Stimulated activated CD8-positive, alpha-beta memory T cell treated with anti-CD3 and anti-CD28 coated beads, Interleukin-12 subunit alpha, Interleukin-12 subunit beta, amount 100 ng/mL, for 24 hours (primary cell): ENCODE measurements around the gene TMED10.
"Not testable (repeated sequence)": the region's sequence is repeated elsewhere in the genome, so short reads cannot be mapped to it uniquely, and the experiment has no call there.

ENCODE experiments used
- DNase-seq: peaks from one replicate; pipeline ENCODE4 v3.0.0-alpha.2; 2020; ENCODE audit errors: extremely low read depth

Gene TMED10

DNA sequence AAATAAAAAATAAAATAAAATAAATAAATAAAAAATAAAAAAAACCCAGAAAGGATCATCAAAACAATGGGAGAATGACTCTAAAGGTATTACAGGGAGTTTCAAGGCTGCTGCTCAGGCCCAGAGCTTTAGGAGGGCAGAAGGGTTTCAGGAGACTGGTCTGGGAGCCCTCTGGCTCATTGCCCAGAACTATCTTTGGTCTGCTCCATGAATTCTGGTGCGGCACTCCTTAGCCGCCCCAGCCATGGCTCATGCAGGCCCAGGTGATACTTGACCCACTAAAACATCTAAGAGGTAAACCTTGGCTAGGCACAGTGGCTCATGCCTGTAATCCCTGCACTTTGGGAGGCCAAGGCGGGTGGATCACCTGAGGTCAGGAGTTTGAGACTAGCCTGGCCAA lies 14.7 kb upstream of the TMED10 start:
- no peak for DNase-seq

DNA sequence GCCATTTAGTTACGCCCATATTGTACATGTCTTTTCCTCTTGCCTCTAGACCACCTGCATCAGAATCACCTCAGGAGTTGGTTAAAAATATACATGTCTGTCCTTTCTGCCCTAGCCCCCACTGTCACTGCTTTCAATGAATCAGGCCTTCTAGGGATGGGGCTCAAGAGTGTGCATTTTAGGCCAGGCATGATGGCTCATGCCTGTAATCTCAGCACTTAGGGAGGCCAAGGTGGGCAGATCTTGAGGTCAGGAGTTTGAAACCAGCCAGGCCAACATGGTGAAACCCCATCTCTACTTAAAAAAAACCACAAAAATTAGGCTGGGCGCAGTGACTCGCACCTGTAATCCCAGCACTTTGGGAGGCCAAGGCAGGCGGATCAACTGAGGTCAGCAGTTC lies 13.6 kb upstream of the TMED10 start:
- no peak for DNase-seq

DNA sequence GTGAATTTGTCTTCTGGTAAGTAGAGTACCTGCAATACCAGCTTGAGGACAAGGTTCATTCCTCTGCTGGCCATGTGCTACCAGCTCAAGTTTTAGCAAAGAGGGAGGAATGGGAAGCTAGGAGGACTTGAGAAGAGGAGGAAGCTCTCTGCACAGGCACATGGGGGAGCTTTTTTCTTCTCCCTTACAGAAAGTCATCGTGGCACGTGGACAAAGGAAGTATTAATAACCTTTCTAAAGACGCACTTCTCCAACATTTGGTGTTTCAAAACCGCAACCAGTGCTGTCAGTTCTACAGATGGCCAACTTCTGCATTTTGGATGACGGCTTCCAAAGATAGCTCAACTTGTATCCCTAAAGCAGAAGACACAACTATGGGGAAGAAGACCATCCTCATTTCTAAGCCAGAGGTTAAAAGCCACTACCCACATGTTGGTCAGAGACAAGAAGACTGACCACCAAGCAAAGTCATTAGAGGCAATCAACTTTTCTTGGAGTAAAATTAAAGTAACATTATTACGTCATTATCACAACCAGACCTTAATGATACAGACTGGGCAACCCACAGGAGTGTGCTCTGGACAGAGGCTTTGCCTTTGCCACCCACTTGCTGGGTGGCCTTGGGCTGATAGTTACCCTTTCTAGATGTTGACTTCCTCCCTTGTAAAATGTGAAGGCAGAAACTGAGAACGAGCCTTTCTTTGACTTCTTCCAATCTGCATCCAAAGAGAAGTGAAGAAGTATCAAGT lies 12.3 kb upstream of the TMED10 start:
- DNase-seq = no peak

DNA sequence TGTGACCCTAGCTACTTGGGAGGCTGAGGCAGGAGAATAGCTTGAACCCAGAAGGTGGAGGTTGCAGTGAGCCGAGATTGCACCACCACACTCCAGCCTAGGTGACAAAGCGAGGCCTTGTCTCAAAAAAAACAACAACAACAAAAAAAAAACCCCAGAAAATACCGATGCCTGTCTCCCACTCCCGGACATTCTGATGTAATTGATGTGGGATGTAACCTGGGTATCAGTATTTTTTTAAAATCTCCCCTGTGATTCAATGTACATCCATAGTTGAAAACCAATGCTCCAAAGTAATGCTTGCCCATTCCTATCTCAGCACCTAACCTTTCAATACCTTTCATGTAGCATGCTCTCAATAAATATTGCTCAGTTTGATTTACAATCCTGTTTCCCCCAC lies 11.7 kb upstream of the TMED10 start:
- no peak for DNase-seq

DNA sequence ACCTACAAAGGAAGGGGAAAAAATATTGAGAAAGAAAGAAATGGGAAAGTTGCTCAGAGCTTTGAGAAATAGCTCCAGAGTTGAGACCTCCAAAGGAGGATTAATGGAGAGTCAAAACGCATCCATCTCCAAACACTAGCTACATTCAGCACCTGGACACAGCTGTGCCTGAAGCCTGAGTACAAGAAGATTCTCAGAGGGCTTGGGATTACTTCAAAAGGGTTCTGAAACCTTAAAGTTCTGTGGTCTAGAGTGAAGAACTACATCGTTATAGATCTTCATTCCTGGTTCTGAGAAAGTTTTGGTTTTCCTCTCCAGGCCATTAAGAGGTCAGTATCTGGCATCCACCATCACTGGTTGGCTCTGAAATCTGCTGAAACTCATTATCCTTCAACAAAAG lies 10.5 kb upstream of the TMED10 start:
- DNase-seq = no peak

DNA sequence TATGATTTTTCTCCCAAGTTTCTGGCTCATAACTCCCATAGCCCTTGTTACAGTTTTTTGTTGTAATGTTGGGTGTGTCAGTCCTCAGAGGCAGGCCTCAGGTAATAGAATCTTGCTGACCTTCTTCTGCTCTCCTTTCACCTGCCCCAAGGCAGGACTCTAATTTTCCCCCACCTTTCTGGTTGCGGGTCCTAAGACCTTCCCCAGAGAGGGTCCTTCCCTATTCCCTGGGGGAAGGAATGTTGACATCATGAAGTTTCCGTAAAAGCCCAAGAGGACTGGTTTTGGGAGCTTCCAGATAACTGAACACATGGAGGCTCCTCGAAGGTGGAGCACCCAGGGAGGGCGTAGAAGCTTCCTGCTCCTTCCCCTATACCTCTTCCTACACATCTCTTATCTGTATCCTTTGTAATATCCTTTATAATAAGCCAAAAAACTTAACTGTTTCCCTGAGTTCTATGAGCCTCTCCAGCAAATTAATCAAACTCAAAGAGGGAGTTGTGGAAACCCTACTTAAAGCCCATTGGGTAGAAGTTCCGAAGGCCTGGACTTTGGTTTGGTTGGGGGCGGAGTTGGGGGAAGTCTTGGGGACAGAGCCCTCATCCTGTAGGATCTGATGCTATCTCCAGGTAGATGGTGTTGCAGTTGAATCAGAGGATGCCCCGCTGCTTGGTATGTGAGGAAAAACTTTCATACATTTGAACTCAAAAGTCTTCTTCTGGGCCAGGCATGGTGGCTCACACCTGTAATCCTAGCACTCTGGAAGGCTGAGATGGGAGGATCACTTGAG lies 9.0 kb upstream of the TMED10 start:
- DNase-seq = no peak

DNA sequence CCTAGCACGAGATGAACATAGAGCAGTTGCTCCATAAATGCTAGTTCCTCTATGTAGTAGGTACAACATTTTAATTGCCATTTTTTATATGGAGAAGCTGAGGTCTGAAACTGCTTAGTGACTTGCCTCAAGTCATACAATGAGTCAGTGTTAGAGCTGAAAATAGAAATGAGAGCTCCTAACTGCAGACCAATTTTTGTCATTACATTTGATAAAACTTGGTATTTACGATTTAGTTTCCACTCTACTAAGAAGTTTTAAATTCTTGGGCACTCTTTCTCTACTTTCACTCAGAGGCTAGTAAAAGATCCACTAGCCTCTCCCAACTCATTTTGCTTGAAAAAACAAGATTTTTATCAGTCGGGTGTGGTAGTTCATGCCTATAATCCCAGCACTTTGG lies 8.1 kb upstream of the TMED10 start:
- no peak for DNase-seq

DNA sequence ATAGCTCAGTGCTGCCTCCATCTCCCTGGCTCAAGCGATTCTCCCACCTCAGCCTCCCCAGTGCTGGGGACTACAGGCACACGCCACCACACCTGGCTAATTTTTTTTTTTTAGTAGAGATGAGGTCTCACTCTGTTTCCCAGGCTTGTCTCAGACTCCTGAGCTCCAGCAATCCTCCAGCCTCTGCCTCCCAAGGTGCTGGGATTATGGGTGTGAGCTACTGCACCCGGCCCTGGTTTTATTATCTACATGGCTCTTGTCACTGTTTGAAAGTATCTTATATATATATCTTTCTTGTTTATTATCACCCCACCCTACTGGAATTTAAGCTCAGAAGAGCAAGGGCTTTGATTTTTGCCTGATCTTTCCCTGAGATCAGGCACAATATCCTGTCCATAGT lies 7.6 kb upstream of the TMED10 start:
- DNase-seq = no peak

DNA sequence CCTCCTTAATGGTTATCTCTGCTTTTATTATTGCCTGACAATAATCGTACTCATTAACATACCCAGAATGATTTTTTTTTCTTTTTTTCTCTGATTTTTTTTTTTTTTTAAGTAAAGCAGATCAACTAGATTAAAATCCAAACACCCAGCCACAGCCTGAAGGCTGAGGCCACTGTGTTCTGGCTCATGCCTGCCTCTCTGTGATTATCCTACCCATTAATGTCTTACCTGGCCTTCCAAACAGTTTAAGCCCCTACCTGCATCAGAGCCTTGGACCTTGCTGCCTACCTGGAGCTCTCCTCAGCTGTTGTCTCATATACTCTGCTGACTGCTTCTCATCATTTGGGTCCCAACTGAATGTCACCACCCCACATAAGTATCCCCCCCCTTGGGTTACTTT lies 6.8 kb upstream of the TMED10 start:
- no peak for DNase-seq

DNA sequence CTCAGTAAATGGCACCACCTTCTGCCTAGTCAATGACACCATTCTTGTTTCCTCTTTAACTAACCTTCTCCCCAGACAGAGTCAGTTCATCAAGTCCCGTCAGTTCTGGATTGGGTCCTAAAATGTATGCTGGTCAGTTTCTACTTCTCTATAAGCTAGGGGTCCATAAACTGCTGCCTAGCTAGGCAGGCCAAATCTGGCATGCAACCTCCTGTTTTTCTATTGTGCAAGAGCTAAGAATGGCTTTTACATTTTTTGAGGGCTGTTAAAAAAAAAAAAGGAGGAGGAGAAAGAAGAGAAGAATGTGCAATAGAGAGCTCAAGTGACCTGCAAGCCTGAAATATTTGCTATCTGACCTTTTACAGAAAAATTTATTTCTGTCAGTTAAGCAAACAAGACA lies 6.4 kb upstream of the TMED10 start:
- no peak for DNase-seq

DNA sequence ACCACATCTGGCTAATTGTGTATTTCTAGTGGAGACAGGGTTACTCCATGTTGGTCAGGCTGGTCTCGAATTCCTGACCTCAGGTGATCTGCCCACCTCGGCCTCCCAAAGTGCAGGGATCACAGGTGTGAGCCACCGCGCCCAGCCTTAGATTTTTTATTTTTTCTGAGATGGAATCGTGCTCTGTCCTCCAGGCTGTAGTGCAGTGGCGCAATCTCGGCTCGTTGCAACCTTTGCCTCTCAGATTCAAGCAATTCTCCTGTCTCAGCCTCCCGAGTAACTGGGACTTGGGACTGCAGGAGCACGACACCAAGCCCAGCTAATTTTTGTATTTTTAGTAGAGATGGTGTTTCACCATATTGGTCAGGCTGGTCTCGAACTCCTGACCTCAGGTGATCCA lies 5.8 kb upstream of the TMED10 start:
- not testable (repeated sequence) for DNase-seq

DNA sequence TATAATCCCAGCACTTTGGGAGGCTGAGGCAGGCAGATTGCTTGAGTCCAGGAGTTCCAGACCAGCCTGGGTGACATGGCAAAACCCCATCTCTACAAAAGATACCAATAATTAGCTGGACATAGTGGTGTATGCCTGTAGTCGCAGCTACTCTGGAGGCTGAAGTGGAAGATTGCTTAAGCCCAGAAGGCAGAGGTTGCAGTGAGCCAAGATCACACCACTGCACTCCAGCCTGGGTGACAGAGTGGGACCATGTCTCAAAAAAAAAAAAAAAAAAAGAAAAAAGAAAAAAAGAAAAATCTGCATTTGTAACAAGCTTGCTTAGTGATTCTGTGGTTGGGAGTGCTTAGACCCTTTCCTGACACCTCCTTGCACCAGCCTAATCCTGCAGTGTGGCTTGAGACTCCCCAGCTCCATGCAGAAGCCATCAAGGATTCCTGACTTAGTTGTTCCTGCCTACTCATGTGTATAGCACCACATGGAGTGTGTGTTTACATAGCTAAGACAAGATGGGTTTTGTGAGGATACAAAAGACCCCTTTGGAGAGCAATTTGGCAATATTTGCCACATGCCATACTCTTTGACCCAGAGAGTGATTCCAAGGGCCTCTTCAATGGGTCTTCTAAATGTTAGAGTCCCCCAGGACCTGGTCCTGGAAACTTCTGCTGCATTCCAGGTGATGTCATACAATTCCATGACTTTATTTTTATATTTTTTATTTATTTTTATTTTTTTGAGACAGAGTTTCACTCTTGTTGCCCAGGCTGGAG lies 5.1 kb upstream of the TMED10 start:
- no peak for DNase-seq

DNA sequence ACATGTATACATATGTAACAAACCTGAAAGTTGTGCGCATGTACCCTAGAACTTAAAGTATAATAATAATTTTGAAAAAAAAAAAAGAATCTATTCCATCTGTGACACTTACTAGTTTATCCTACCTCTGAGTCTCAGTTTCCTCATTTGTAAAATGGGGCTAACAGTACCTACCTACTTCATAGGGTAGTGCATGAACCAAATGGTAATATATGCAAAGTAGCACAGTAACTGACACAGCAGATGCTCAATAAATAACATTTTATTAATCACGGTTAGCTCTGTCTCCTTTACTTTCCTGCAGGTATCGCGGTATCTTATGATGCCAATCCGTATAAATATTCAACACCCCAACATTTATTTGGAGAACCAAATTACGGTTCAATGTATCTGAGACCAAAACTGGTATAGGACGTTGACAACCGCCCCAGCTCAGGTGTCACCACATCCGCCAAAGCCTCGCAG lies 703 bp downstream of the TMED10 start:
- DNase-seq = no peak

DNA sequence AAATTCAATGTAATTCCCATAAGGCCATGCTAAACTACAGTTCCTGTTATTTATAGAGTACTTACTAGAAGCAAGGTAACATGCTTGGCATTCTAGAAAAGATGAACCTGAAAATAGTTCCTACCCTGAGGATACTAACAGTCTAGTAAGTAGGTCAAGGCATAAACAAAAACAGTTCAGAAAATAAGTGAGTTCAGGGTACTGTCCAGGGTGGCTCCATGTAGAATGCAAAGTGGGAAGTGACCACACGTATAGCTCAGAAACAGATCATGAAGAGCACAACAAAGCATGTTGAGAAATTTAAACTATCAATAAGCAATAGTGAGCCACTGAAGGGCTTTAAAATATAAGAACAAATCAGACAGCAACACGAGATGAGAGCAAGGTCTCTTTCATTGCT lies 2.3 kb downstream of the TMED10 start:
- DNase-seq = no peak

DNA sequence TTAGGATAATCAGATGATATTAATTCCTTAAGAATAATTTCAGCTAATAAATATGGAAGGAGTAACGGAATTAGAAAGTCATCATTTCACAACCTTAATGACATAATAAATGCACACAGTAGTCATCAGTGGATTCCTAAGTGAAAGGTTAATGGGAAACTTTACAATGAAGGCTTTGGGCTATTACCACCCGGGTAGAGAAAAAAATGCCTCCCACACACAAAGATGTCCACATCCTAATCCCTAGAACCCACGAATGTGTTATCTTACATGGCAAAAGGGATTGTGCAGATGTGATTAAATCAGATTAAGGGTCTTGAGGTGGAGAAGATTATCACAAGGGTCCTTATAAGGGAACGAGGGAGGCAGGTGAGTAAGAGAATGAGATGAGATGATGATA lies 5.6 kb downstream of the TMED10 start:
- DNase-seq = no peak

DNA sequence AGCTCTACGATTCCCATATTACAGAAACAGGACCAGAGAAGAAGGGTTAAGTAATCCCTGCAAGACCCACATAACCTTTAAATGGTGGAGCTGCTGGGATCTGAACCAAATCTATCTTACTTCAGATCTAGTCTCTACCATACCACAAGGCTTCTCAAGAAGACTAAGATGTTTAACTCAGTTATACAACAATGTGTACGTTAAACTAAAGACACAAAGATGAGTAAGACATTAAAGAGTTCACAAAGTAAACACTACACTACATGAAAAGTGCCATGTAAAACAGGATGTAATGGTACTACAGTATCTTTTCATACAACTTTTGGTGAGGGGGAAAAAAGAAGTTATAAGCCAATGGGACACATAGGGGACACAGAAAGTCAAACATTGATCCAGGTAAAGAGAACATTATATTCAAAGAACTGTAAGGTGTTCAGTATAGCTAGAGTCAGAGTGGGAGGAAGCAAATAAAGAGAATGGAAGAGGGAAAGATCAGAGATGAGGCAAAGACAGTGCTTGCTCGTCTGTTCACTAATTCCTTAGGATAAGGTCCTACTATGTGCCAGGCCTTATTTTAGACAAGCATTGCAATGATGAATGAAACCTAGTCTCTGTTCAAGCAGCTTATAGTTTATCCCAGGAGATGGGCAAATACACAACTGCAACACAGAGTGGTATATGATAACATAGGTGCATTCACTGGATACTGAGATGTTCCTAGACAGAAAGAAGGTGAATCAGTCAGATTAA lies 7.7 kb downstream of the TMED10 start:
- no peak for DNase-seq

DNA sequence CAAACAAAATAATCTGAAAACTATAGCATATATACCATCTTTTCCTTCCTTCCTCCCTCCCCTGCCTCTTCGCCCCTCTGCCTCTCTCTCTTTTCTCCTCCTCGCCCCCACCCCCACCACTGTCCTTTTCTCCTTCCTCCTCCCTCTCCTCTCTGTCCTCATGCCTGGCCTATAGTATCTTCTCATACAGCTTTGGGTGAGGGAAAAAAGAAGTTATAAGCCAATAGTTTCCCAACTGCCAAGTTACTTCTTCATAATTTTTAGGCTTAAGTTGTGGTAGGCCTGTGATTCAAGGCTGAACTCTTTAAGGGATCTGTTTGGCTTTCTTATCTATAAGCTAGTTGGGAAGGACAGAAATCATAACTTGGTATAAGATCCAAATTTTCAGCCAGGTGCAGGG lies 9.1 kb downstream of the TMED10 start:
- DNase-seq = no peak

DNA sequence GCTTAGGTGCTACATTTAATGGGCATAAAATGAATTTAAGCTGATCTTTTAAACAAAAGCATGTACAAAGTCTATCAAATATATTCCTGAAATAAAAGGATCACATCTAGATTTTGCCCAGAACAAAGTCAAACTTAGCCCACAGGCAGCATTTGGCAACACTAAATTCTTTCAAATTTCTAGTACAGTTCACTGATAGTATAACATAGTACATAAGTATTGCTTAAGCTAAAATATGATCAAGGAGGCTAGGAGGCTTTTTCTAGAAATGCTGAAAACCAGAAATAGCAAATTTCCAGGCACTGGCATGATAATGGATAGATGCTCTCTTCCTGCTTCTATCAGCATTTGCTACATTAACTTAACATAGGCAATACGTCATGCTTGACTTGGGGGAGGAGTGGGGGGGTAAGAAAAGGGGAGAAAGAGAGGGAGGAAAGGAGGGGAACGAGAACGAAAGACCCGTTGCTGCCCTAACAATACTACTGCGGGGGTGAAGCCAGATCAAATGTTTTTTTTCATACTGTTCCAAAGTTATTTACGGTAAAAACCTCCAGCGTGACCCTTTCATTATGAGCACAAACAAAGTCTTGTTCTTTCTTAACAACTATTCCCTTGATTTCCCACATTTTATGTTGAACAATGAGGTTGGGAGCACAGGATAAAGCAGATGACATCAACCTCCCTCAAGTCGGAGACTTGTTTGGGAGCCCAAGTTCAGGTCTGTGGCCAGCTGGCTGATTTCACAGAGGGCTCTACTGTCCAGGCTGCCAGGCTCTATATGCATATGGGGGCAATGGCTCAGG lies 10.6 kb downstream of the TMED10 start:
- DNase-seq = no peak

DNA sequence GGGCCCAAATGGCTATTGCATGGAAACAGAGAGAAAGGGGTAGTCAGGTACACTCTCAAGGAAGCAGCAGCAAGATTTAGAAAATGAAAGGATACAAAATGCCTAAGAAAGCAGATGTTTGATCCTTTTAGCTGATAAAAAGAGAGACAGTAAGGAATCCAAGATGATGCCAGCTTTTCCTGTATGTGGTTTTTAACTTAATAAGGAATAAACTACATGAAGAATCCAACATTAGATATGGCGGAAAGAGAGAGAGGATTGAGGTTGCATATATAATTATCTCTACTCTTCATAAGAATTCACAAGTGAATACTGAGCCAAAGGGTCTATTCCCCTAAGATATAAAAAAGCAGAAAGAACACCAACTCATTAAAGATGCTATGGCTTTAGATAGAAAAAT lies 11.6 kb downstream of the TMED10 start:
- no peak for DNase-seq

DNA sequence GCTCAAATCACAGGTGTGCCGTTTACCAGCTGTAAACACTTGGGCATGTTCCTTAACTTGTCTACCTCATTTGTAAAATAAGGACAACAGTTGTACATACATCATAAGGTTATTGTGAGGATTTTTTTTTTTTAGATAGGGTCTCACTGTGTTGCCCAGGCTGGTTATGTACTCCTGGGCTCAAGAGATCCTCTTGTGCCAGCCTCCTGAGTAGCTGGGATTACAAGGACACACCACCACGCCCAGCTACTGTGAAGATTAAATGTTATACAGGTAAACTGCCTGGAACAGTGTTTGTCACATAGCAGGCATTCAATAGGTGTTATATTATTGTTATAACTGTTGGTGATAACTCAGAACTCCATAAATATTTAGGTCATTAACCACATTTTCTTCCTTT lies 12.7 kb downstream of the TMED10 start:
- no peak for DNase-seq

DNA sequence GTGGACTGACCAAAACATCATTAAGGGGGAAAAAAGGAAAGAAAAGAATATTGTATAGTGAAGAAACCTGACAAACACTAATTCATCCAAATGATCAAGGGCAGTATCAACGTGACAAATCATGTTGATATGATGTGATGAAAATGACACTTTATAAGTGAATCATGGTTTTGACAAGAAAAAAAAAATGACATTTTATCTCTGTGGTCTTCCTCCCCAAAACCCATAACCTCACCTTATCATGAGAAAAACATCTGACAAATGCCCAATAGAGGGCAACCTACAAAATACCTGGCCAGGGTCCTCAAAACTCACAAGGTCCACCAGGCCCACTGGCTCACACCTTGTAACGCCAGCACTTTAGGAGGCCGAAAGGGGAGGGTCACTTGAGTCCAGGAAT lies 13.8 kb downstream of the TMED10 start:
- no peak for DNase-seq
